Body of pancreas (tissue), 4 donors: Measurements from ENCODE around the gene SPATA16.

Experiments
- CTCF ChIP-seq, 7 experiments: fragments of 450-650 bp in 4 of 7; fragments of 200-600 bp in 3 of 7; sonication (generic) in 3 of 7; IDR thresholded peaks; one replicate each; pipeline ENCODE4 v1.5.1; 2016 to 2019; ENCODE audit warnings: antibody characterized with exemption in 7 of 7
- POLR2A ChIP-seq, 3 donors: fragments of 450-650 bp; IDR thresholded peaks; one replicate each; pipeline ENCODE4 v1.6.1; 2016; ENCODE audit warnings: antibody characterized with exemption in 3 of 3, mild to moderate bottlenecking in 2 of 3

GRCh38 chr3:173055228-173055933 lies 85.7 kb downstream of the SPATA16 start:
- TF ChIP-seq CTCF (IDR thresholded peaks at IDR 0.05) (no peak), POLR2A (IDR thresholded peaks at IDR 0.05) (no peak)
